ENCODE results near the gene KRTAP10-3. TPM values are rescaled to one million over a fixed set of nuclear protein-coding genes. Genes with fewer than 3 reads are reported as not detected.

Gene KRTAP10-3
- total RNA-seq, 1 experiment from 2014 or later, result not detected

DNA sequence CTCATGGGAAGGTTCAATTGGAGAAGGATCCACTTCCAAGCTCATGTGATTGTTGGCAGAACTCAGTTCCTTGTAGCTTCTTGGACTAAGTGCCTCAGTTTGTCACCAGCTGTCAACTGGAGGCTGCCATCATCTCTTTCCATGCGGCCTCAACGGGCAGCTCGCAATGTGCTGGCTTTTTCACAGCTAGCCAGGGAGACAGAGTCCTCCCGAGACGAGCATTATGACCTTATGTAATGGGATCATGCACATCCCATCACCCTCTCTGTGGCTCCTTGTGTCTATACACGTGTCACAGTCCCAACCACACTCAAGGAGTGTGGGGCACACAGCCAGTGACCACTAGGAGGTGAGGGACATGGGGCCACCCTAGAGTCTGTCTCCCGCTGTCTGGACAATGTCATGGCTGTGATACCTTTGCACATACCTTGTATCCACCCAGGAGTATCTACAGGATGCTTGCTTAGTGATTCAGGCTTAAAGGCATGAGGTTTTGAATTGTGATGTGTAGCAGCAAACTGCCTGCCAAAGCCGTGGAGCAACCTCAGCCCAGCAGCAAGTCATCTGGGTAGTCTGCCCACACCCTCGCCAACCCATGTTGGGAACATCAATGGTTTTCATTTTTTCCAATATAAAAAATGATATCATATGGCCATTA is 37.6 kb upstream of the KRTAP10-3 start:
- POLR2A ChIA-PET, result no interaction called here
- H3K9me3 Mint-ChIP-seq (ENCODE audit: unreplicated experiment), result peaks cover 18% of the 10 kb centered on the region
- intact Hi-C loops (cut with micrococcal nuclease; ENCODE audit: unreplicated experiment), result no loop called here
- no peaks in the 10 kb centered on the region for H3K36me3 ChIP-seq (ENCODE audit: control insufficient read depth, insufficient read depth, low read length)
- H3K4me3 ChIP-seq (ENCODE audit: low read depth, low read length), result no peak overlapping the region
- H3K9me3 ChIP-seq, result no peaks in the 10 kb centered on the region
- BruUV-seq (replicated peaks), result no TSS peak
- DNase-seq, result no peak
- H3K4me1 ChIP-seq, result no peaks in the 10 kb centered on the region
- CTCF ChIA-PET, result no interaction called here
- TF ChIP-seq, protein P1, sequence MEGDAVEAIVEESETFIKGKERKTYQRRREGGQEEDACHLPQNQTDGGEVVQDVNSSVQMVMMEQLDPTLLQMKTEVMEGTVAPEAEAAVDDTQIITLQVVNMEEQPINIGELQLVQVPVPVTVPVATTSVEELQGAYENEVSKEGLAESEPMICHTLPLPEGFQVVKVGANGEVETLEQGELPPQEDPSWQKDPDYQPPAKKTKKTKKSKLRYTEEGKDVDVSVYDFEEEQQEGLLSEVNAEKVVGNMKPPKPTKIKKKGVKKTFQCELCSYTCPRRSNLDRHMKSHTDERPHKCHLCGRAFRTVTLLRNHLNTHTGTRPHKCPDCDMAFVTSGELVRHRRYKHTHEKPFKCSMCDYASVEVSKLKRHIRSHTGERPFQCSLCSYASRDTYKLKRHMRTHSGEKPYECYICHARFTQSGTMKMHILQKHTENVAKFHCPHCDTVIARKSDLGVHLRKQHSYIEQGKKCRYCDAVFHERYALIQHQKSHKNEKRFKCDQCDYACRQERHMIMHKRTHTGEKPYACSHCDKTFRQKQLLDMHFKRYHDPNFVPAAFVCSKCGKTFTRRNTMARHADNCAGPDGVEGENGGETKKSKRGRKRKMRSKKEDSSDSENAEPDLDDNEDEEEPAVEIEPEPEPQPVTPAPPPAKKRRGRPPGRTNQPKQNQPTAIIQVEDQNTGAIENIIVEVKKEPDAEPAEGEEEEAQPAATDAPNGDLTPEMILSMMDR (IDR thresholded peaks at IDR 0.05; ENCODE audit: insufficient read depth in 1 of 2, low read depth in 1 of 2, low read length in 1 of 2, severe bottlenecking in 1 of 2, unreplicated experiment in 1 of 2), result no peak
- H3K36me3 Mint-ChIP-seq (ENCODE audit: insufficient read depth, unreplicated experiment), result no peaks in the 10 kb centered on the region
- H3K27me3 ChIP-seq (replicated peaks; ENCODE audit: control insufficient read depth, insufficient read depth, low read length), result no peaks in the 10 kb centered on the region
- peaks cover 4% of the 10 kb centered on the region for H3K27me3 Mint-ChIP-seq (ENCODE audit: insufficient read depth, unreplicated experiment)
- H3K4me3 Mint-ChIP-seq (ENCODE audit: unreplicated experiment), result no peak overlapping the region
- H3K27ac Mint-ChIP-seq (ENCODE audit: unreplicated experiment), result no peak overlapping the region
- H3K4me1 Mint-ChIP-seq (ENCODE audit: low read depth, unreplicated experiment), result peaks cover 7% of the 10 kb centered on the region

DNA sequence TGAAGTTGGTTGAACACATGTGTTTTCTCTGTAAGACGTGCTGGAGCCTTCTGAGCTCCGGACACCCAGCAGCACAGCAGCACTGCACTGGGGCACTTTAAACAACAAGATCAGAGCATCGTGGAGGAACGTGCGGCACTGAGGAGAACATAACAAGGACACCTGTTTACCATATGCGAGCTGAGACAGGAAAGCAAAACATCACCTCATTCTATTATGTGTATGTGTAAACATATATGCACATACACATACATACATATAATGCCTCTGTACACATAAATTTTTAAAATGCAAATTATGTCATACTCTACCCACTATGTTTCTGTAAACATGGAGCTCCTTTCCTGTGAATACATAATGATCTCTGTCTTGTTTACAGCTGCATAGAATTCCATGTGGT is 36.9 kb upstream of the KRTAP10-3 start:
- Mint-ChIP-seq H3K27me3 (ENCODE audit: insufficient read depth, unreplicated experiment) (peaks cover 4% of the 10 kb centered on the region), H3K4me1 (ENCODE audit: low read depth, unreplicated experiment) (peaks cover 7% of the 10 kb centered on the region), H3K4me3 (ENCODE audit: unreplicated experiment) (no peak overlapping the region), H3K36me3 (ENCODE audit: insufficient read depth, unreplicated experiment) (no peaks in the 10 kb centered on the region), H3K27ac (ENCODE audit: unreplicated experiment) (no peak overlapping the region), H3K9me3 (ENCODE audit: unreplicated experiment) (peaks cover 18% of the 10 kb centered on the region)
- no peak for DNase-seq
- H3K9me3 ChIP-seq, result no peaks in the 10 kb centered on the region
- BruUV-seq (replicated peaks), result no TSS peak
- POLR2A ChIA-PET, result no interaction called here
- intact Hi-C loops (cut with micrococcal nuclease; ENCODE audit: unreplicated experiment), result no loop called here
- TF ChIP-seq, protein P1 (IDR thresholded peaks at IDR 0.05; ENCODE audit: insufficient read depth in 1 of 2, low read depth in 1 of 2, low read length in 1 of 2, severe bottlenecking in 1 of 2, unreplicated experiment in 1 of 2), result no peak
- no peak overlapping the region for H3K4me3 ChIP-seq (ENCODE audit: low read depth, low read length)
- no peaks in the 10 kb centered on the region for H3K4me1 ChIP-seq
- H3K27me3 ChIP-seq (replicated peaks; ENCODE audit: control insufficient read depth, insufficient read depth, low read length), result no peaks in the 10 kb centered on the region
- H3K36me3 ChIP-seq (ENCODE audit: control insufficient read depth, insufficient read depth, low read length), result no peaks in the 10 kb centered on the region
- CTCF ChIA-PET, result no interaction called here

GRCh38 chr21:44594406-44594916 is 35.9 kb upstream of the KRTAP10-3 start:
- no peaks in the 10 kb centered on the region for H3K36me3 Mint-ChIP-seq (ENCODE audit: insufficient read depth, unreplicated experiment)

More at GRCh38 chr21:44594406-44594916, 35.9 kb upstream of the KRTAP10-3 start:
- Mint-ChIP-seq H3K9me3 (ENCODE audit: unreplicated experiment) (peaks cover 18% of the 10 kb centered on the region), H3K27me3 (ENCODE audit: insufficient read depth, unreplicated experiment) (peaks cover 4% of the 10 kb centered on the region), H3K4me3 (ENCODE audit: unreplicated experiment) (no peak overlapping the region), H3K27ac (ENCODE audit: unreplicated experiment) (no peak overlapping the region), H3K4me1 (ENCODE audit: low read depth, unreplicated experiment) (peaks cover 7% of the 10 kb centered on the region)
- POLR2A ChIA-PET, result no interaction called here
- H3K27me3 ChIP-seq (replicated peaks; ENCODE audit: control insufficient read depth, insufficient read depth, low read length), result no peaks in the 10 kb centered on the region
- DNase-seq, result no peak
- H3K4me1 ChIP-seq, result no peaks in the 10 kb centered on the region
- no peak overlapping the region for H3K4me3 ChIP-seq (ENCODE audit: low read depth, low read length)
- TF ChIP-seq, protein P1 (IDR thresholded peaks at IDR 0.05; ENCODE audit: insufficient read depth in 1 of 2, low read depth in 1 of 2, low read length in 1 of 2, severe bottlenecking in 1 of 2, unreplicated experiment in 1 of 2), result no peak
- intact Hi-C loops (cut with micrococcal nuclease; ENCODE audit: unreplicated experiment), result no loop called here
- CTCF ChIA-PET, result no interaction called here
- H3K36me3 ChIP-seq (ENCODE audit: control insufficient read depth, insufficient read depth, low read length), result no peaks in the 10 kb centered on the region
- BruUV-seq (replicated peaks), result no TSS peak
- H3K9me3 ChIP-seq, result no peaks in the 10 kb centered on the region
